PFSK-1 (cell line): ENCODE results near the gene SCAMP2.

Experiments
- FOXP2 ChIP-seq: optimal IDR thresholded peaks from 2 replicates; pipeline ENCODE3; 2011; ENCODE audit warnings: borderline replicate concordance, control low read depth, inconsistent platforms; ENCODE audit not compliant: insufficient read depth; ENCODE audit errors: extremely low read length, extremely low read depth
- POLR2AphosphoS5 ChIP-seq: IDR thresholded peaks from 2 replicates; pipeline ENCODE4 v1.6.1; 2012; ENCODE audit warnings: low read depth, mild to moderate bottlenecking, control low read depth, low read length, moderate library complexity
- REST ChIP-seq, 2 experiments: IDR thresholded peaks; 2 replicates each; pipeline versions ENCODE4 v1.6.1 to v1.8.0; 2011 to 2012; ENCODE audit warnings: low read depth in 2 of 2, low read length in 2 of 2, control low read depth in 1 of 2, inconsistent platforms in 1 of 2, mild to moderate bottlenecking in 1 of 2, moderate library complexity in 1 of 2; ENCODE audit not compliant: insufficient read depth in 1 of 2
- SIN3A ChIP-seq: IDR thresholded peaks from 2 replicates; pipeline ENCODE4 v1.6.1; 2012; ENCODE audit warnings: mild to moderate bottlenecking, low read length, moderate library complexity, borderline replicate concordance; ENCODE audit not compliant: insufficient read depth
- TAF1 ChIP-seq: IDR thresholded peaks from 2 replicates; pipeline ENCODE4 v1.6.1; 2012; ENCODE audit warnings: low read length, control low read depth, borderline replicate concordance; ENCODE audit not compliant: insufficient read depth

SCAMP2 gene

GRCh38 chr15:74888716-74889115 is 15.6 kb upstream of the SCAMP2 start:
- TF ChIP-seq SIN3A (no peak), FOXP2 (no peak), REST (IDR thresholded peaks at IDR 0.05; ENCODE audit: insufficient read depth in 1 of 2, low read depth in 2 of 2, low read length in 2 of 2) (no peak), TAF1 (no peak), POLR2AphosphoS5 (no peak)

- TF ChIP-seq POLR2AphosphoS5 = no peak
- no peak for TF ChIP-seq SIN3A
- no peak for TF ChIP-seq TAF1
- TF ChIP-seq REST (IDR thresholded peaks at IDR 0.05; ENCODE audit: insufficient read depth in 1 of 2, low read depth in 2 of 2, low read length in 2 of 2) = no peak
- no peak for TF ChIP-seq FOXP2
Measured at GRCh38 chr15:74885461-74885860, 12.3 kb upstream of the SCAMP2 start.

GRCh38 chr15:74884428-74885223 is 11.5 kb upstream of the SCAMP2 start:
- TF ChIP-seq POLR2AphosphoS5 (no peak), TAF1 (no peak), REST (IDR thresholded peaks at IDR 0.05; ENCODE audit: insufficient read depth in 1 of 2, low read depth in 2 of 2, low read length in 2 of 2) (no peak), FOXP2 (no peak), SIN3A (no peak)

GRCh38 chr15:74882528-74882927 is 9.4 kb upstream of the SCAMP2 start:
- TF ChIP-seq TAF1 = no peak
- no peak for TF ChIP-seq REST (IDR thresholded peaks at IDR 0.05; ENCODE audit: insufficient read depth in 1 of 2, low read depth in 2 of 2, low read length in 2 of 2)
- no peak for TF ChIP-seq SIN3A
- no peak for TF ChIP-seq FOXP2
- no peak for TF ChIP-seq POLR2AphosphoS5
